GM18868 (cell line): Measurements from ENCODE around the gene MED31.
"Not testable (repeated sequence)": the region's sequence is repeated elsewhere in the genome, so short reads cannot be mapped to it uniquely, and the experiment has no call there.

ENCODE experiments used
- ATAC-seq: cut with Tn5 transposase; IDR thresholded peaks from one replicate; pipeline ENCODE4 v1.9.1; 2021; ENCODE audit warnings: mild to moderate bottlenecking, moderate library complexity; ENCODE audit not compliant: unreplicated experiment

The MED31 gene

GRCh38 chr17:6677946-6678345 lies 26.5 kb upstream of the MED31 start:
- no peak for ATAC-seq

GRCh38 chr17:6677158-6677831 lies 25.9 kb upstream of the MED31 start:
- ATAC-seq = no peak

- ATAC-seq = no peak
These were observed 25.4 kb upstream of the MED31 start for GRCh38 chr17:6676802-6677157.

- ATAC-seq = no peak
These were observed 23.9 kb upstream of the MED31 start for GRCh38 chr17:6675201-6675825.

GRCh38 chr17:6674586-6674985 lies 23.2 kb upstream of the MED31 start:
- no peak for ATAC-seq

GRCh38 chr17:6671431-6671830 lies 20.0 kb upstream of the MED31 start:
- no peak for ATAC-seq

GRCh38 chr17:6670999-6671398 lies 19.6 kb upstream of the MED31 start:
- no peak for ATAC-seq

- ATAC-seq = no peak
These were observed 19.2 kb upstream of the MED31 start for GRCh38 chr17:6670571-6670970.

- ATAC-seq = no peak
These were observed 18.2 kb upstream of the MED31 start for GRCh38 chr17:6669479-6670212.

GRCh38 chr17:6668727-6669425 lies 17.5 kb upstream of the MED31 start:
- ATAC-seq = no peak

GRCh38 chr17:6668219-6668618 lies 16.8 kb upstream of the MED31 start:
- no peak for ATAC-seq

- no peak for ATAC-seq
These were observed 16.1 kb upstream of the MED31 start for GRCh38 chr17:6667516-6667915.

- no peak for ATAC-seq
These were observed 15.2 kb upstream of the MED31 start for GRCh38 chr17:6666557-6666956.

GRCh38 chr17:6666077-6666521 lies 14.7 kb upstream of the MED31 start:
- no peak for ATAC-seq

GRCh38 chr17:6663200-6663599 lies 11.8 kb upstream of the MED31 start:
- not testable (repeated sequence) for ATAC-seq

GRCh38 chr17:6661464-6661848 lies 10.1 kb upstream of the MED31 start:
- no peak for ATAC-seq

- ATAC-seq = peak; percentile 70
These were observed 9.5 kb upstream of the MED31 start for GRCh38 chr17:6660805-6661463.

GRCh38 chr17:6660101-6660500 lies 8.7 kb upstream of the MED31 start:
- no peak for ATAC-seq

GRCh38 chr17:6658411-6658810 lies 7.0 kb upstream of the MED31 start:
- ATAC-seq = not testable (repeated sequence)

GRCh38 chr17:6657633-6658287 lies 6.4 kb upstream of the MED31 start:
- ATAC-seq = no peak
